Left lobe of liver (tissue), 2 donors: ENCODE results near the gene TADA2B. TPM values are rescaled to one million over a fixed set of nuclear protein-coding genes. Genes with fewer than 3 reads are reported as not detected.

Experiments used
- ATAC-seq: fragments of 200-7000 bp; cut with Tn5 transposase; one replicate; pipeline ENCODE4 v1.9.1; 2020; ENCODE audit warnings: mild to moderate bottlenecking, moderate library complexity
- DNase-seq: peaks from one replicate; pipeline ENCODE4 v3.0.0-alpha.2; 2020; ENCODE audit warnings: low spot score
- total RNA-seq: library from RNA; stranded (reverse); gene quantifications from one replicate; pipeline ENCODE4 v1.2.1, GENCODE V29; 2021
- donor health status: DM: no; HTN: no; CAD: no; lungs with moderate emphysema.
- donor health status: DM: no; HTN: yes; CAD: no.

TADA2B gene
- total RNA-seq, 1 donor from 2014 or later = 18.6 TPM

- peak; percentile 82 for DNase-seq
These were observed 8.7 kb upstream of the TADA2B start for GRCh38 chr4:7034262-7035081.

GRCh38 chr4:7037425-7037824, 5.7 kb upstream of the TADA2B start:
- ATAC-seq (peak; percentile 33), DNase-seq (no peak)

More at GRCh38 chr4:7034262-7035081, 8.7 kb upstream of the TADA2B start:
- ATAC-seq = peak; percentile 89

GRCh38 chr4:7040765-7041164, 2.4 kb upstream of the TADA2B start:
- DNase-seq (no peak), ATAC-seq (no peak)

- ATAC-seq = no peak
- no peak for DNase-seq
These were observed 1.9 kb upstream of the TADA2B start for GRCh38 chr4:7041246-7041645.

GRCh38 chr4:7041801-7042502, 1.2 kb upstream of the TADA2B start:
- ATAC-seq (no peak), DNase-seq (no peak)

- ATAC-seq (peak; percentile 88), DNase-seq (peak; percentile 98)
These were observed 479 bp upstream of the TADA2B start for GRCh38 chr4:7042503-7043283.

- ATAC-seq (peak; percentile 26), DNase-seq (no peak)
These were observed 1.2 kb downstream of the TADA2B start for GRCh38 chr4:7044137-7044930.

GRCh38 chr4:7045553-7045952, 2.4 kb downstream of the TADA2B start:
- DNase-seq = no peak
- no peak for ATAC-seq

- ATAC-seq = peak; percentile 19
- DNase-seq = peak; percentile 66
These were observed 3.1 kb downstream of the TADA2B start for GRCh38 chr4:7045961-7046921.

GRCh38 chr4:7046971-7047370, 3.8 kb downstream of the TADA2B start:
- DNase-seq (no peak), ATAC-seq (no peak)

GRCh38 chr4:7048642-7049041, 5.5 kb downstream of the TADA2B start:
- no peak for ATAC-seq

GRCh38 chr4:7049295-7049694, 6.1 kb downstream of the TADA2B start:
- ATAC-seq = no peak

More at GRCh38 chr4:7048642-7049041, 5.5 kb downstream of the TADA2B start:
- DNase-seq = no peak

GRCh38 chr4:7049739-7050138, 6.6 kb downstream of the TADA2B start:
- ATAC-seq (peak; percentile 51), DNase-seq (no peak)

More at GRCh38 chr4:7049295-7049694, 6.1 kb downstream of the TADA2B start:
- no peak for DNase-seq

GRCh38 chr4:7050481-7051143, 7.4 kb downstream of the TADA2B start:
- ATAC-seq = peak; percentile 82
- DNase-seq = peak; percentile 79

- ATAC-seq = no peak
- no peak for DNase-seq
These were observed 7.9 kb downstream of the TADA2B start for GRCh38 chr4:7051144-7051495.

GRCh38 chr4:7051905-7052304, 8.7 kb downstream of the TADA2B start:
- ATAC-seq (no peak), DNase-seq (no peak)

- DNase-seq (no peak), ATAC-seq (no peak)
These were observed 9.1 kb downstream of the TADA2B start for GRCh38 chr4:7052313-7052712.

- no peak for ATAC-seq
- DNase-seq = no peak
These were observed 9.9 kb downstream of the TADA2B start for GRCh38 chr4:7052923-7053715.
